Hepatic stellate cell (primary cell): ENCODE results near the gene KRT33A.

ENCODE experiments used
- DNase-seq: peaks from one replicate; pipeline ENCODE4 v3.0.0; 2011; ENCODE audit warnings: low spot score

KRT33A gene

DNA sequence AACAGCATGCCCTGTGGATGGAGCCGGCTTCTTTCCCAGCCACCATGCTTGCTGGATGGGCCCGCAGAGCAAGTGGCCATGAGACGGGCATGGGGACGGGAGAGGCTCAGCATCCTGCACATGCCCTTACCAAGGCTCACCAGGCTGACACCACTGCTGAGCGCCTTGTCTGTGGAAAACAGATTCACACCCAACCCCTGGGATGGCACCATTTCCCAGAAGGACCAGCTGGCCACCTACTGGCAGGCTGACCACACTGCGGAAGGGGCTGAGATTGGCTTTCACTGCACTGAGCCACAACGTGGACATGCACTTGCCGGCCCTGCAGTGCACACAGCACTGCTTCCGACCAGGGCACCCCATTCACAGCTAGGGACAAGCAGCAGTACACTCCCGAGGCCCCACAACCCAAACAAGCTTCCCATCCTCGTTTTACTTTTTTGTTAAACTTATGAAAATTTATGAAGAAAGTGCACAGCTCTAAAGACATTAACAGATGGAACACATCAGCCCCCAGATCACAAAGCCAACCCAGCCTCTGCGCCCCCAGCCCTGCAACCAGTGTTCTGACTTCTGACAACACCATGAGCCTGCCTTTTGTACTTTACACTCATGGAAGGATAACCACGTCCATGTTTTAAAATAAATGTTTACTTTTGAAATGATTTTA lies 21.2 kb downstream of the KRT33A start:
- peak; percentile 78 for DNase-seq

GRCh38 chr17:41328207-41328606 lies 22.4 kb downstream of the KRT33A start:
- no peak for DNase-seq

GRCh38 chr17:41327411-41328120 lies 23.1 kb downstream of the KRT33A start:
- no peak for DNase-seq

- DNase-seq, result no peak
Measured at GRCh38 chr17:41326173-41327145, 24.2 kb downstream of the KRT33A start.

DNA sequence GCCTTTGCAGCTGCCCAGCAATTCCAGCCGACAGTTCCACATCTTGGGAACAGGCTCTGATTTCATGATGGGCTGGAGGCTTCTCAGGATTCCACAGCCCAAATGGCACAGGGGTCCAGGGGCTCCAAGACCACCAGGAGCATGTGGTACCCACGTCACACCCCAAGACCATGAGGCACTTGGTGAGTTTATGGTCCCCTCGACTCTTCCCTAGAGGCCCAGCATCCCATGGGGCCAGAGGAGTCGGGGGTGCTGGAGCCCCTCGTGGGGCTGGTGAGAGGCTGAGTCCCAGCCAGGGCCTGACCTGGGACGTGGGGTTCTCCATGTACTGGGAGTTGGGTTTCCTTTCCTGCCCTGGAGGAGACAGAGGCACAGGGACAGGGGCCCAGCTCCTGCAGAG lies 25.0 kb downstream of the KRT33A start:
- no peak for DNase-seq

DNA sequence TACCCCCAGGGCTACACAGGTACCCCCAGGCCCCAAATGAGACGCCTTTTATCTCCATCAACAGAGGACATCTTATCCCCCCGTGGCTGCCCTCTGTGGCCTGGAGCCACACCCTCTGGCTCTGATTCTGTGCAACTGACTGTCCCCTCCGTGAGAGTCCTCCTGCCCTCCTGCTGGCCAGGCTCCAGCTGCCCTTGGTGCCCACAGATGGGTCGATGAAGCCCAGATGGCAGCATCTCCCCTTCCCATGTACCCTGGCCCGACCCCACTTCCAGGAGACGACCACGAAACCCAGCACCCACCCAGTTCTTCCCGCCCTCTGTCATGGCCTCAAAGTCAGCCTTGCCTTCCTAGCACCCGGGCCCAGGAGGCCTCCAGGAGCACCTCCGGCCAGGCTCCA lies 25.5 kb downstream of the KRT33A start:
- DNase-seq, result no peak

DNA sequence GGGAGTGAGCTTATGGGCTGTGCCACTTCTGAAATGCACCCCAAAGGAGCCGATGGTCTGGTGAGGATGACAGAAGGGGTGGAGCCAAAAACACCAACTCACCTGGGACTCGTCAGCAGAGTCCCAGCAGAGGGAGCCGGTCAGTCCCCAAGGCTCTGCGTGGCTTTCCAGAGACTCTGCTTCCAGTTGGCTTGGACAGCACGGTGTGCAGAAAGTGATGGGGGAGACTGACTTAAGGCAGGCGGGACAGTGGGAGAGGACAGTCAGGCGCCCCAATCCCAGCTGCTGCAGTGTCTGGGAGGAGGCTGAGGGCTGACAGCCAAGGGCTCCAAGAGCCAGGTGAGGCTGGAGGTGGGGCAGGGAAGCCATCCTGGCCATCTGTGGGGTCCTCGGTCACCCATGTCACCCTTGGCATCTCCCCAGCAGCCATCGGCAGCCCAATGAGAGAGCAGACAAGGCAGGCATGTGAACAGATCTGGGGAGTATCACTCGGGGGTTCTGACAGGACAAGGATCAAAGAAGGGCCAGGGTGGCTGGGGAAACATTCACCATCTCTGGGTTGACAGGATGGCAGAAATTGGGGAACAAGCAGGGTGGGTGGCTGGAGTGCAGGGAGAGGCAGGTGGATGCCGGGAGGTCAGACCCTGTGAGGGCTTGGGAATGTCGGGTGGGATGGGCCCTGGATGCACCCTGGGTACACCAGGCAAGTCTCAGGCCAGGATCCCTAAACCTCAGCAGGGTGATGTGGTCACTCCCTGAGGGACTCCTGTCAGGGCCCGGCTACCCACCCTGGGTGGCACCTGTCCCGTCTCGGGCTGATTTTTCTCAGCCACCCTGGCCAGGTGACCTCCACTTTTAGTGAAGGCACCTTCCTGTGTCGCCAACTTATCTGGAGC lies 26.2 kb downstream of the KRT33A start:
- no peak for DNase-seq

- no peak for DNase-seq
Measured at GRCh38 chr17:41322903-41323895, 27.4 kb downstream of the KRT33A start.

GRCh38 chr17:41322094-41322902 lies 28.3 kb downstream of the KRT33A start:
- DNase-seq, result peak; percentile 62

DNA sequence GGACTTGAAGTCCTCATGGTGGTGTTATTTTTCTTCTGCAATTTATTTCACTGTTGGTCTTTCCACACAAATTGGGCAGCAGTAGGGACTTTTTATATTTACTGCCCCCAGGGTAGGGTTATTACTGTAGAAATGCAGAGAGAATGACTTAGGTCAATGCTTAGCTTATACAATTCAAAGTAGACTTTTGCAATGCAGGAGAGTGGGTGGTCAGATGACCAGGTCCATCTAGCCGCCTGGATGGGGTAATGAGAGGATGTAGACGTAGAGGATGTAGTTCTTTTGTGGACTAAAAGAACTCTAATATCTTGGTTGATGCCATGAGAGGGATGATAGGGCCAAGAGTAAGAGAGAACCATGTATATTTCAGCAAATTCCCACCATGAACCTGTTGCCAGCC lies 32.4 kb downstream of the KRT33A start:
- no peak for DNase-seq

GRCh38 chr17:41315814-41316445 lies 34.7 kb downstream of the KRT33A start:
- DNase-seq, result no peak

- no peak for DNase-seq
Measured at GRCh38 chr17:41315204-41315794, 35.3 kb downstream of the KRT33A start, which contains the start of gene KRTAP17-1. TSS of gene KRTAP17-1 (minus strand) at chr17:41315710. CDS start at chr17:41315650, 60 bp downstream.

- DNase-seq, result no peak
Measured at GRCh38 chr17:41311111-41311510, 39.5 kb downstream of the KRT33A start.

DNA sequence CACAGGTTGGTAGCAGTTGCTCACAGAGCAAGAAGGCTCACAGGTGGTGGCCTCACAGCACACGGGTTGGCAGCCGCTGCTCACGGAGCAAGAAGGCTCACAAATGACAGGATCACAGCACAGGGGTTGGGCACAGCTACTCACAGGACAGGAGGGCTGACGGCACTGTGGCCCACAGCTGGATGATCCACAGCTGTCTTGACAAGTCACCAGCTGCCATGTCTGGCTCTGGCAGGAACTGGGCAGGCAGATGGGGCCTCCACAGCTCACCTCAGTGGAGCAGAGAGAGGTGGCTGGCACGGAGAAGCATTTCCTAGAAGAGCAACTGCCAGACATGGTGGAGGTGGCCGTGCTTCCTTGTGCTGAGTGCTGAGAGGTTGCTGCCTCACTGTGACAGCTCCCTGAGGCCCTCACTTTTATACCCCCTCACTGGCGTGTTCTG lies 41.7 kb downstream of the KRT33A start, which contains the start of gene KRTAP16-1:
TSS of gene KRTAP16-1 (minus strand) at position 392 of the 442 bp plus-strand sequence. CDS start at position 336, 56 bp downstream.
- no peak for DNase-seq

GRCh38 chr17:41308251-41308917 lies 42.2 kb downstream of the KRT33A start:
- no peak for DNase-seq

DNA sequence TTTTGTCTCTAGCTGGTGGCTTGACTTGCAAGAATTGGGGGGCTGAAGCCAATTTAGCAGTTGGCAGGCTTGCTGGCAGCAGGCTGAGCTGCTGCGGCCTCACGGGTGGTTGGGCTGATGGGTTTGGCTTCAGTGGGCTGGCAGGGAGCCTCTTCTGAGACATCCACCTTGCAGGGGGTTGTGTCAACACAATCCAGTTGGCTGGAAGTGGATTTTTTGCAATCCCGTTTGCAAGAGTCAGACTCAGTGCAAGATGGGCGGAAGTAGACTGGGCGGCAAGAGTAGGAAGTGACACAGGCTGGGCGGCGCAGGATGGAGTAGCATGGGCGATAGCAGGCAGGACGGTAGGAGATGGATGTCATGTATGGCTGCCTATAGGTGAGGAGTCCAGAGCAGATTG lies 43.0 kb downstream of the KRT33A start:
- DNase-seq, result no peak

- DNase-seq, result no peak
Measured at GRCh38 chr17:41304091-41304490, 46.5 kb downstream of the KRT33A start.

- no peak for DNase-seq
Measured at GRCh38 chr17:41302981-41303380, 47.6 kb downstream of the KRT33A start.
